Activated CD8-positive, alpha-beta memory T cell treated with anti-CD3 and anti-CD28 coated beads for 24 hours (primary cell): ENCODE data around the gene PRRC2B.
"Not testable (repeated sequence)": the region's sequence is repeated elsewhere in the genome, so short reads cannot be mapped to it uniquely, and the experiment has no call there.

Source experiments
- DNase-seq: peaks from one replicate; pipeline ENCODE4 v3.0.0-alpha.2; 2020

The PRRC2B gene

GRCh38 chr9:131387394-131387793, 6.5 kb upstream of the PRRC2B start:
- no peak for DNase-seq

DNA sequence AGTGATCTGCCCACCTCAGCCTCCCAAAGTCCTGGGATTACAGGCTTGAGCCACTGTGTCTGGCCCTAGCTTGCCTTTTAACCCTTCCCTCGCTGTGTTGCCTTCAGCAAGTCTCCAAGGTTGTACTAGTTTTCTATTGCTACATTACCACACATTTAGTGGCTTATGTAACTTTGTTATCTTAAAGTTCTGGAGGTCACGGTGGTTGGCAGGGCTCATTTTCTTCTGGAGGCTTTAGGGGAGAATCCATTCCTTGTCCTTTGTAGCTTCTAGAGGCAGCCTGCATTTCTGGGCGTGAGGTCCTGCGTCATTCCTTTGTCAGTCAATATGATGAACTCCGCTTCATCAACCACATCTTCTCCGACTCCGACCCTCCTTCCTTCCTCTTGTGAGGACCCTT, 2.9 kb upstream of the PRRC2B start:
- no peak for DNase-seq

DNA sequence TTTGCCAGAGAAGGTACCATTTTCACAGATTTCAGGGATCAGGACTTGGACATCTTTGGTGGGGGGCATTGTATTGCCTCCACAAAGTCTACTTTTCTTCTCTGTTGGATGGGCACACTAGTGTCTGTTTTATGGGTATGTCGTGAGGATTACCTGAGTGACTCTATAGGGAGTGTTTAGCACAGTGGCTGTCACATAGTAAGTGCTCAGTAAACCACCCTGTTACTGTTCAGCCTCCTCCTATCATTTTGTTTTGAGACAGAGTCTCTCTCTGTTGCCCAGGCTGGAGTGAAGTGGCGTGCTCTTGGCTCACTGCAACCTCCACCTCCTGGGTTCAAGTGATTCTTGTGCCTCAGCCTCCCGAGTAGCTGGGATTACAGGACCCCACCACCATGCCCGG, 2.4 kb upstream of the PRRC2B start:
- no peak for DNase-seq

- DNase-seq: peak; percentile 84
These were observed 724 bp downstream of the PRRC2B start for GRCh38 chr9:131394464-131395156.

DNA sequence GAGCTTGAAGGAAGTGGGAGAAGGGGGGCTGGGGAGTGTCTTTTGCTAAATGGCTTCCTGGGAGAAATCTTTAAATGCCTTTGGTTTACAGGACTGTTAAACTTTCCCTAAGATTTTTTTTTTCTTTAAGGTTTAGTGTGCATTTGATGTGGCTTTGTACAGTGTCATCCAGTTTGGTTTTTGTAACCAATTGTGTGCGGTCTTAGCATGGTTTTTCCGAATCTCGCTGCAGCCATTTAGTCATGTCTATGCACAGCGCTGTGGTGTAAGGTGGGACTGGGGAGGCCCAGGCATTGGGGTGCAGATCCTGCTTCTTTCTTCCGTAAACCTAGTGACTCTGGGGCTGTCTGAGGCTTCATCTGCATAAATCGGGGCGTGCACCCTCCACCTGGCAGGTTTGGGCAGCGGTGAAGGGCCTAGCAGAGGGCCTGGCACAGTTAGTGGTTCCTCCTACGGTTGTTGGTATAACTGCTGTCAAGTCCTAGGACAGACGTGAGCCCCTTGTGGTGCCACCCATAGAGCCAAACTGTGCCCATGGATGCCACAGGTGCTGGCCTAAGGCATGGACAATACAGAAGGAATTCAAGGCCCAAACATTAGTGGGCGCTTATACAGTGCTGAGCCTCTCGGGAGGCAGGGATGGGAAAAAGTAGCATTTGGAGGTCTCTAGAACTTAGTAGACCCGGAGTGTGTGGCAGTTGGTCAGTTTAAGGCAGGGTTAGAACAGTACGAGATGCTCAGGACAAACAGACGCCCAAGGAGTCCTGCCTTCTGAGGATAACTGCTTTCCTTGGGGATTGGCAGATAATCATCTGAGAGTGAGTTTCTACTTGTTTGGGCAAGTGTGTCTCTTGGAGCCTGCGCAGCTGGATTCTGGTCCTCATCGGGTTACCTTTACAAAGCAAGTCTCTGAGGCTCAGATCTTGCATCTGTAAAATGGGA, 1.5 kb downstream of the PRRC2B start:
- peak; percentile 86 for DNase-seq

DNA sequence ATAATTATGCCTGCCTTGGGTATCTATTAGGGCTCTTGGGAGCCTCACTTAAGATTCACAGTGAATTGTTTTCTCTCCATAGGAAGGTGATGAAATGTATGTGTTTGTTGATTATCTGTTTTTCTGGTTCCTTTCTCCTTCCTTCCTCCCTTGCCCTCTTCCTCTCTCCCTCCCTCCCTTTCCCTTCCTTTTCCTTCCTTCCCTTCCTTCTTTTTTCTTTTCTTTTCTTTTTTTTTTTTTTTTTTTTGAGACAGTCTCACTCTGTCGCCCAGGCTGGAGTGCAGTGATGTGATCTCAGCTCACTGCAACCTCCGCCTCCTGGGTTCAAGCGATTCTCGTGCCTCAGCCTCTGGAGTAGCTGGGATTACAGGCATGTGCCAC, 2.2 kb downstream of the PRRC2B start:
- not testable (repeated sequence) for DNase-seq

DNA sequence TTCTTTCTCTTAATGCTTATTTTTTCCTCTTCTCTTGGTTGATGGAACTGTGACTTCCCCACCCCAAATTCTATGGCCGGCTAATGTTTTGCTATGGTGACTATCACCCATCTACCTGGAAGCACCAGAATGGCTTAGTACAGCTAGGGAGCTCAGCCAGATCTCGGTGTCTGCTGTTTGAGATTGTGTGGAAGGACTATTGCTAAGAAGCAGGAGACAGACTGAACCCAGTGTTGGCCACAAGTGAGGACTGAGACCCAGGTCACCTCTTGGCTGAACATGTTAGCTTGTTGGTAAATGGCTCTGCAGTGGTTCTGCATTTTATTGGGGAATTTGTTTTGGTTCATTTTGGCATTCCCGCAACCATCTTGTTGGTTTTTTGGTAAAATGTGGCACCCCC, 2.7 kb downstream of the PRRC2B start:
- DNase-seq: no peak

DNA sequence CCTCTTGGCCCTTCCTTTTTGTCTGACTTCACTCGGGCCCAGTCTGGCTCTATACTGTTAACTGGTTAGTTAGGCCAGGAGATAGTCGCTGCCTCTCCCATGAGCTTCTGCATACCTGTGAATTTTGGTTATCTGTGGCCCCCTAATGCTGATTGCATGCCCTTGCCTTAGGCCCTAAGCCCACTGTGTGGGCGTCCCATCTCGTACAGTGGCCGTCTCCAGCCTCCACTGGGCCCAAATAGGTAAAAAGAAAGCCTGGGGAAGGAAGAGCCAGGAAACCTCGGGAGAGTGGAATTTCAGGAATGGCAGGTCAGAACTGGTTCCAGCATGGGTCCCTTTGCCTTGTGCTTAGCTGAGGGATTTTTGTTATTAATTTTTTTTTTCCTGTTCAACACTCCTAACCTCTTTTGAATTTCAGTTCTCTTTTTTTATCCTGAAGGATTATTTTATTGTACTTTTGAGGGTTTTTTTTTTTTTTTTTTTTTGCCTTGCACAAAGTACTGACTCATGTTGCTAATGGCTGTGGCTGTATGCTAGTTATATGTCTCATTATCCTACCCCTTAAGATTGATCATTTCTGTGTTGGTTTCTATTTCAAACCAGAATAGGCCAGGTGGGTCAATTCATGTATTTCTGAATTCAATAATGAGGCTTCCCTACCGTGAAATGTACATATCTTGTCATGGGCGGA, 3.4 kb downstream of the PRRC2B start:
- no peak for DNase-seq

- DNase-seq: no peak
These were observed 4.3 kb downstream of the PRRC2B start for GRCh38 chr9:131398204-131398603.

GRCh38 chr9:131399972-131400371, 6.1 kb downstream of the PRRC2B start:
- no peak for DNase-seq

DNA sequence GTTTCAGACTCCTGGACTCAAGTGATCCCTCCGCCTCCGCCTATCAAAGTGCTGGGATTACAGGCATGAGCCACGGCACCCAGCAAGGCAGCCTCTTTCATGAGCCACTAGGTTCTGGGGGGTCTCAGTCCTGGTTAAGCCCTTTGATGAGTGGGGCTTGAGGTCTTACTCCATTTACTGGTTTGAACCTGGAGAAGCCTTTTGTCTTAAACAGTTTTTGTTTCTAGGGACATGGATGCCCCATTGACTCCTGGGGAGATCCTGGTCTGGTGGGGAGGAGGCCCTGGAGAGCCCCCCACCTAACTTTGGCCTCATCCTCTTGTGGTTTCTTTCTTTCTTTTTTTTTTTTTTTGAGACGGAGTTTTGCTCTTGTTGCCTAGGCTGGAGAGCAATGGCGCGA, 6.7 kb downstream of the PRRC2B start:
- DNase-seq: no peak

- DNase-seq: no peak
These were observed 8.2 kb downstream of the PRRC2B start for GRCh38 chr9:131402073-131402472.

- DNase-seq: no peak
These were observed 9.0 kb downstream of the PRRC2B start for GRCh38 chr9:131402738-131403492.

DNA sequence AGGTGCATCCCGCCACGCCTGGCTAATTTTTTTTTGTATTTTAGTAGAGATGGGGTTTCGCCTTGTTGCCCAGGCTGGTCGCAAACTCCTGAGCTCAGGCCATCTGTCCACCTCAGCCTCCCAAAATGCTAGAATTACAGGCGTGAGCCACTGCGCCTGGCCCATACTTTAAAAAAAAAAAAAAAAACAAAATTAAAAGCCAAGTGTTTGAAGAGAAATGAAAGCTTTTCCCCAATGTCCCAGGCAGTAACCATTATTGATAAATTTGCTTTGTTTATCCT, 9.5 kb downstream of the PRRC2B start:
- no peak for DNase-seq

DNA sequence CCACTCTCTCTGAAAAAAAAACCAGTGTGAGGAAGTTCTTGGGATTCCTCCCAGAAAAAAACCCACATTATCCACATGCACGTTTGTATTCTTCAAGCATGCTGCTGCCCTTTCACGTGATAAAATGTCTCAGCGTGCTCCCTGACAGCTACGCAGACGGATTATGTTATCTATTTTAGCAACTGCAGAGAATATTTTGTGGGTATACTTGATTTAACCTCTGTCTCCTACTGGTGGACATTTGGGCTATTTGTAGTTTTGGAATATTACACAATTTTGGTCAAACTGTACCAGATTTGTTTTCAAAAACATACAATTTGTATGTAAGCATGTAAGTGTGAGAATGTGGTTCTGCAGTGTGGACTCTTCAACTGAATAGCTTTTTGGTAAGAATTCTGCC, 10.7 kb downstream of the PRRC2B start:
- DNase-seq: no peak

GRCh38 chr9:131404987-131405386, 11.1 kb downstream of the PRRC2B start:
- DNase-seq: no peak

DNA sequence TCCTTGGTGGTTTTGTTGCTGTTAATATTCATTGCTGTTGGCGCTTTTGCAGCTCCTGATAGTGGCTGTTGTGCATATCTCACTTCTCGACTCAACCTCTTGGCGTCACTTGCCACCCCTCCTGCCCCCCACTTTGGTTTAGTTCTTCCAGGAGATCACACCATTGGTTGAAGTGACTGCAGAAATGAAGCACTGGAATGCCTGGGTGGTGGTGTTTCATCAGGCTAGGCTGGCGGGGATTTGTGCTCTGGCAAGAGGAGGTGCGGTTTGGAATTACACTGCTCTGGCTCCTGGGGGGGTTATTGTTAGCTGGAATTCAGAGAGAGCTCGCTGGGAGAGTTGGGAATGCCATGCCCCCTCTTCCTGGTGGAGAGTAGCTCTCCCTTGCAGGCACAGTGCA, 11.5 kb downstream of the PRRC2B start:
- DNase-seq: no peak

GRCh38 chr9:131405858-131406537, 12.1 kb downstream of the PRRC2B start:
- no peak for DNase-seq

GRCh38 chr9:131406563-131407436, 12.9 kb downstream of the PRRC2B start:
- DNase-seq: no peak

GRCh38 chr9:131407717-131408195, 13.9 kb downstream of the PRRC2B start:
- DNase-seq: no peak

GRCh38 chr9:131409458-131409992, 15.6 kb downstream of the PRRC2B start:
- no peak for DNase-seq
